Measurements from ENCODE around the gene YTHDF2. TPM values are rescaled to one million over a fixed set of nuclear protein-coding genes. Genes with fewer than 3 reads are reported as not detected.
"Not testable (repeated sequence)": the region's sequence is repeated elsewhere in the genome, so short reads cannot be mapped to it uniquely, and the experiment has no call there.

Gene YTHDF2
- total RNA-seq, 1 donor from 2014 or later, result 31.3 TPM

DNA sequence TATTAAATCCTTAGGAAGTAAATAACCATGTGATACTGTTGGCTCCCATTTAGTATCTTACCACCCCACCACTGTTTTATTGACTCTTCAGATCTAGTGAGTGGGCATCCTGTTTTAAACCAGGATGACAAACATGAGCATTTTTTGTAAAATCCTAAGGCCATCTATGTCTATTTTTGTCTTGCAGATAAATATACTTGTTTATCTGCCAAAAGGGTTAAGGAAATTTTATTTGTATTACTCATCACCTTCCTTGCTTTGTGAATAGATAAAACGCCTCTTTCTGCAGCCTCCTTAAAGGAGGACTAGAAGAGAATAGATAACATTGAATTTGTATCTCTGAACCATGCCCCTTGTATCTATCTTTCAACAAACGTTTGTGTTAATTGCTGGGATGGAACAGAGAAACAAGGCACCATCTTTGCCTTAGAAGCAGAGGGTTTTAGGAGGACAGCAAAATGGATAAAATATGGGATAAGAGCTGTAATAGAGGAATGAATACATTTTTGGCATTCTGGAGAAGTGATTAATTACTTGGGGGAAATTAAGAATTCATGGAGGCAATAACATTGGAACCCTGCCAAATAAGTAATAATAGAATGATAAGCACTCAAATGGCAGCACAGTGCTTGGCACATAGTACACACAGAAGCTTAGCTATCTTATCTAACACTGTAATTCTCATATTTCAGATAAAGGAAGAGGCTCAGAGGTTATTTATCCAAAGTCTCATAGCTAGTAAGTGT, 14.7 kb downstream of the YTHDF2 start:
- DNase-seq (no peak), ATAC-seq (ENCODE audit: poor library complexity) (no peak)
- intact Hi-C loops (cut with DNase I), result no loop called here

DNA sequence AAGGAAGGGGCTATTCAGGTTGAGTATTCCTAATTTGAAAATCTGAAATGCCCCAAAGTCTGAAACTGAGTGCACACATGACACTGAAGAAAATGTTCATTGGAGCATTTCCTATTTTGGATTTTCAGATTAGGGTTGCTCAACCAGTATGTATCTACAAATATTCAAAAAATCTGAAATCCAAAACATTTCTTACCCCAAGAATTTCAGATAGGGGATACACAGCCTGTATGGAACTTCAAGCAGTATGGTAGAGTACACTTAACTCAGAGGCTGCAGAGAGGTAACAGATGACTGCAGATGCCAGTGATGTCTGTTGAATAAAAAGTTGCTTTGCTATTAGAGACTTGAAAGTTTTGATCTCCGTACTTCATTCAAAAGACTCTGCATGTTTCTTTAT, 19.0 kb downstream of the YTHDF2 start:
- DNase-seq (no peak), ATAC-seq (ENCODE audit: poor library complexity) (no peak)
- intact Hi-C loops (cut with DNase I), result no loop called here

DNA sequence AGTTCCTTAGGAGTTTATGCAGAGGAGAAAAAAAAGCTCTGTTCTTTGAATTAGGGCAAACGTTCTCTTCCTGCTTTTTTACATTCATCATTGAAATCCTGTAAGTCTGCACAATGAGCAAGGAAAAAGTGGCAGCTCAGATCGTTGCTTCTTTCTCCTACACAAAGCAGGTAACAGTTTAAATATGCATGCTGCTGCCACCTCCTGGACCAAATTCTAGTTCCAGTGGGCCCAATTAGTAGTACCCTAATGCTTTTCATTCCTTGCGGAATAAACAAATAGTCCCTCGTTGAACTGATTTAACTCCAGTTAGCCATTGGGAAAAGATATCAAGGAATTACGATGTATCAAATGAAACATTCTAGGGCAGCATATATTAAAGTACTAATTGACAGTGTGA, 20.1 kb downstream of the YTHDF2 start:
- ATAC-seq (ENCODE audit: poor library complexity) (no peak), DNase-seq (no peak)
- intact Hi-C loops (cut with DNase I), result no loop called here

DNA sequence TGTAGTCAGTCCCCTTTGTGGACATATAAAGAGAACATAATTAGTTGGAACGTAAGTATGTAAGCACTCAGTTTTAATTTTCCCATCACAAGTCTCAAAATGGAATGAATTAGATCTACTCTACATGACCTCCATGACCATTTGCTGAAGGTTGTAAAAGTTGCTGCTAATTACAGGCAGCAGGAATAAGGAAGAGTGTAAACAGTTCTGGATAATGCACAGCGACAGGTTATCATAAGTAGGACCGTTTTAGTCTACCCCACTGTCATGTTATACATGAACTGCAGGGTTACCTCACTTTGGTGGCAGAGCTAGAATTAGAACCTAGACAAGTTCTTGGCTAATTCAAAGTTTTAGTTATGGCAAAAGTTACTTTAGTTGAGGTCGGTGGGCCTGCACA, 21.7 kb downstream of the YTHDF2 start:
- intact Hi-C loops (cut with DNase I), result no loop called here
- ATAC-seq (ENCODE audit: poor library complexity), result no peak
- DNase-seq, result no peak

DNA sequence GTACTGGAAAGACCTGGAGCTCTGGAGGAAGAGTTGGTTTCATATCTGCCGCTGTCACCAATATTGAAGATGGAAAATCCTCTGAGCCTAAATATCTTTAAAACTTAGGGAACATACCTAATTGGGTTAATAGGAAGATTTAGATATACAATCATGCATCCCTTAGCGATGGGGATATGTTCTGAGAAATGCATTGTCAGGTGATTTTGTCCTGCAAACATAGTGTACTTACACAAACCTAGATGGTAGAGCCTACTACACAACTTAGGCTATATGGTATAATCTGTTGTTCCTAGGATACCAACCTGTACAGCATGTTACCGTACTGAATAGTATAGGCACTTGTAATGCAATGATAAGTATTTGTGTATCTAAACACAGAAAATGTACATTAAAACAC, 22.5 kb downstream of the YTHDF2 start:
- no peak for ATAC-seq (ENCODE audit: poor library complexity)
- DNase-seq, result no peak
- intact Hi-C loops (cut with DNase I), result no loop called here

DNA sequence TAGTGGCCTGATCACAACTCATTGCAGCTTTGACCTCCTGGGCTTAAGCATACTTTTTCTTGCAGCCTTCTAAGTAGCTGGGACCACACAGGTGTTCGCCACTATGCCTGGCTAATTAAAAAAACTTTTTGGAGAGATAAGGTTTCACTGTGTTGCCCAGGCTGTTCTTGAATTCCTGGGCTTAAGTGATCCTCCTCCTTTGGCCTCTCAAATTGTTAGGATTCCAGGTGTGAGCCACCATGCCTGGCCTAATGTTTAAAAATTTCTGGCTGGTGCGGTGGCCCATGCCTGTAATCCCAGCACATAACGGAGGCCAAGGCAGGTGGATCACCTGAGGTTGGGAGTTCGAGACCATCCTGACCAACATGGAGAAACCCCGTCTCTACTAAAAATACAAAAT, 24.4 kb downstream of the YTHDF2 start:
- DNase-seq, result no peak
- intact Hi-C loops (cut with DNase I), result no loop called here
- ATAC-seq (ENCODE audit: poor library complexity), result no peak

DNA sequence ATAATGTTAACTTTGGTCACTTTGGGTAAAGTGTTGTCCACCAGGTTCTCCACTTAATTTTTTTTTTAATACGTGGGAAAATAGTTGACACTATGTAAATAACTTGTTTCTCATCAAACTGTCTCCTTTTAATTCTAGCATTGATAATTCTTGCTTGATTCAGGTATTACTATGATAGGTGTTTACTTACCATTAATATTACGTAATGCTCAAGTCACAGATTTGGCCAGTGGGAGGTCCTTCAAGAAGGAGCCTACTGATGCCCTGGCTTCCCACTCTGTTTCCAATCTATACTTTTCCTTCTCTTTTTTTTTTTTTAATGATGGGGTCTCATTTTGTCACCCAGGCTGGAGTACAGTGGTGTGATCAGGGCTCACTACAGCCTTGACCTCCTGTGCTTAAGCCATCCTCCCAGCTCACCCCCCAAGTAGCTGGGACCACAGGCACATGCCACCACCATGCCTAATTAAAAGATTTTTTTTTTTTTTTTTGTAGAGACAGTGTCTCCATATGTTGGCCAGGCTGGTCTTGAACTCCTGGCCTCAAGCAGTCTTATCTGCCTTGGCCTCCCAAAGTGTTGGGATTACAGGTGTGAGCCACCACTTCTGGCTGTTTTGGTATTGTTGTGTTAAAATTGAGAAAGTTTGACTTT, 29.9 kb downstream of the YTHDF2 start:
- ATAC-seq (ENCODE audit: poor library complexity), result no peak
- DNase-seq, result no peak
- intact Hi-C loops (cut with DNase I), result no loop called here

DNA sequence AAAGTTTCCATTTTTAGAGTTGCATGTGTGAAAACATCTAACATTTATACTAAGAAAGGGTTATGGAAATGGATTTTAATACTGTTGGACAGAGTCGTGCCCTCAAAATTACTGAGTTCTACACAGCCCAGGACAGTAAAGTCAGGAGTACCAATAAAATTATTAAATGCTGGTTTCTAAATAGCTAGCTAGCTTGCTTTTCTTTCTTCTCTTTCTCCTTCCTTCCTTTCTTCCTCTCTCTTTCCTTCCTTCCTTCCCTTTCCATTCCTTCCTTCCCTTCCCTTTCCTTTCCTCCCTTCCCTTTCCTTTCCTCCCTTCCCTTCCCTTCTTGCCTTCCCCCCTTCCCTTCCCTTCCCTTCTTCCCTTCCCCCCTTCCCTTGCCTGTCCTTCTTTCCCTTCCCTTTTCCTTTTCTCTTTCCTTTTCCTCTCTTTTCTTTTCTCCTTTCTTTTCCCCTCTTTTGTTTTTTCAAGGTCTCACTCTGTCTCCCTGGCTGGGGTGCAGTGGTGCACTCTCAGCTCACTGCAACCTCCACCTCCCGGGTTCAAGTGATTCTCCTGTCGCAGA, 33.9 kb downstream of the YTHDF2 start:
- DNase-seq (no peak), ATAC-seq (ENCODE audit: poor library complexity) (no peak)
- intact Hi-C loops (cut with DNase I), result no loop called here

DNA sequence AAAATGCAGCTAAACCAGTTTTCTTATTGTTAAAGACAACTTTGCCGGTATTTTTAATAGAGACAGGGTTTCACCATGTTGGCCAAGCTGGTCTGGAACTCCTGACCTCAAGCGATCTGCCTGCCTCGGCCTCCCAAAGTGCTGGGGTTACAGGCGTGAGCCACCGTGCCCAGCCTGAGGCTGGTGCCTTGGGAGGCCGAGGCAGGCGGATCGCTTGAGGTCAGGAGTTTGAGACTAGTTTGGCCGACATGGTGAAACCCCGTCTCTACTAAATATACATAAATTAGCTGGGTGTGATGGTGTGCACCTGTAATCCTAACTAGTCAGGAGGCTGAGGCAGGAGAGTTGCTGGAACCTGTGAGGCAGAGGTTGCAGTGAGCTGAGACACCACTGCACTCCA, 35.2 kb downstream of the YTHDF2 start:
- ATAC-seq (ENCODE audit: poor library complexity); intact Hi-C loops (cut with DNase I); DNase-seq: not testable (repeated sequence)

DNA sequence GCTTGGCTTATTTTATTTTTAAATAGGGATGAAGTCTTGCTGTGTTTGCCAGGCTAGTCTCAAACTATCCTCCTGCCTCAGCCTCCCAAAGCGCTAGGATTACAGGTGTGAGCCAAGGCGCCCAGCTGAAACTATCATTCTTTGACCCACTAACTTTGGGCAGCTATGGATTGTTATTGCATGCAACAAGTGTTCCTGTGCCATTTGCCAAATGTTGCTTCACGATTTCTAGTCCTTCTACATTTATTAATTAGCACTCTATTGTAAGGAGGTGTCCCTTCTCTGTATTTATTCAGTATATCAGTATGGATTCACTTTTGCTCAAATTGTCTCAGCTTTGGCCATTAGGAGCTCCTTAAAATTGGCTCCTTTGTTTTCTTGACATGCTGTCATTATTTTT, 36.4 kb downstream of the YTHDF2 start:
- ATAC-seq (ENCODE audit: poor library complexity) (no peak), DNase-seq (no peak)
- intact Hi-C loops (cut with DNase I), result no loop called here

DNA sequence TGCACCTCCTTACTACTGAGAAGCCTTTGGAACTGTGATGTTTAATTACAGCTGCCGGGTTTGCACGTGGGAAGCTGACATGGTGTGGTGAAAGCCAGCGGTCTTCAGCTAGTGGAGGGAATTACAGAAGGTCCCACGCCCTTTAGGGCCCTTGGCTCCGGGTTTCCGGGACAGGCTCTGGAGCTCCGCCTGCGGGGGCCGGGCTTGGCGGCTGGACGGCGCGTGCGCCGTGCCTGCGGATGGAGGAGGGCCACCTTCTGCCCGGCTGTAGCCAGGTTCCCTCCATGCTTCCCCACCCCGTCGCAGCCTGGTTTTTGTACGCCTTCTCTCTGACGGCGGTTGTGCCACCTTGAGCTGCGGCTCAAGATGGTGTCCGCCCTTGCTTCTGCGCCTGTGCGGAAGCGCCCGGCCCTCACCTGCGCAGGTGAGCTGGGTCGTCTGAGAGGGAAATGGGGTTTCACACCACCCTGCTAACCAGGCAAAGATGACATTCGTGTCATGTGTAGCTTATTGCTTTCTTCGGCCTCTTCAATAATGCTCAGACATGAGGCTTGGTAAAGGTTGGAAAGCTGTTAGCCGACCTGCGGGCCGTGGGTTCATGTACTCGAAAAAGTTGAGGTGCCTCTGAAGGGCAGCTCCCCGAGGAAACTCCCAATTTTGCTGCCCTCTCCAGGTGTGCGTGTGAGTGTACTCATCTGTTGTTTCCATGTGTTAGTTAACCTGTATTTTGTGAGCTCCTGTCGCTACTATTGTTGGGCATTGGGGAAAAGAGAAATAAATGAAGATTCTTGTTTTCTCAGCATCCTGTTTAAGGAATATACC, 38.6 kb downstream of the YTHDF2 start:
- intact Hi-C loops (cut with DNase I), result no loop called here
- ATAC-seq (ENCODE audit: poor library complexity) (peak; percentile 97), DNase-seq (peak; percentile 90)

DNA sequence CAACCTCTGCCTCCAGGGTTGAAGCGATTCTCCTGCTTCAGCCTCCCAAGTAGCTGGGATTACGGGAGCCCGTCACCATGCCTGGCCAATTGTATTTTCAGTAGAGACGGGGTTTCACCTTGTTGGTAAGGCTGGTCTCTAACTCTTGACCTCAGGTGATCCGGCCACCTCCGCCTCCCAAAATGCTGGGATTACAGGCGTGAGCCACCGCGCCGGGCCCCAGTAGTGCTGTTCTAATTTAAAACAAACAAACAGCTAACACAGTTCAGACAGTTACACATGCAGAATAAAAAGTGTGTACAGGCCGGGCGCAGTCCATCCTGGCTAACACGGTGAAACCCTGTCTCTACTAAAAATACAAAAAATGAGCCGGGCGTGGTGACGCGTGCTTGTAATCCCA, 39.6 kb downstream of the YTHDF2 start:
- ATAC-seq (ENCODE audit: poor library complexity), result no peak
- intact Hi-C loops (cut with DNase I), result no loop called here
- DNase-seq, result no peak

DNA sequence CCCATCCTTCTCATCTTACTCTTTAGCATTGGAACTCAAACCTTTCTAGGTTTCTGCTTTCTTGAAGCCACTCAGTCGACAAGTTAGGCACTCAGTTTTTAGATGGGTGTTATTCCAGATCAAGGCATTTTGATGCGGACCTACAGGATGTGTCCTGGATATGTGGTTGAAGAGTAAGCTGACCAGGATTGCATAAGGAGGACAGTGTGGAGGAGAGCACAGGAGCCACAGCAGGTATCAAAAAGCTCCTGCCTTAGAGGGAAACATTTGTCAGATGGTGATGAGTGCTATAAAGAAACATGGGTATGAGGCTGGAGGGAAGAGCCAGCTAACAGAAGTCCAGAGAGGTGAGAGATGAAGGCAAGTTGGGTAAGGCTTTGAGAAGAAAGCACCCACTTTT, 41.3 kb downstream of the YTHDF2 start:
- intact Hi-C loops (cut with DNase I), result no loop called here
- ATAC-seq (ENCODE audit: poor library complexity), result no peak

DNA sequence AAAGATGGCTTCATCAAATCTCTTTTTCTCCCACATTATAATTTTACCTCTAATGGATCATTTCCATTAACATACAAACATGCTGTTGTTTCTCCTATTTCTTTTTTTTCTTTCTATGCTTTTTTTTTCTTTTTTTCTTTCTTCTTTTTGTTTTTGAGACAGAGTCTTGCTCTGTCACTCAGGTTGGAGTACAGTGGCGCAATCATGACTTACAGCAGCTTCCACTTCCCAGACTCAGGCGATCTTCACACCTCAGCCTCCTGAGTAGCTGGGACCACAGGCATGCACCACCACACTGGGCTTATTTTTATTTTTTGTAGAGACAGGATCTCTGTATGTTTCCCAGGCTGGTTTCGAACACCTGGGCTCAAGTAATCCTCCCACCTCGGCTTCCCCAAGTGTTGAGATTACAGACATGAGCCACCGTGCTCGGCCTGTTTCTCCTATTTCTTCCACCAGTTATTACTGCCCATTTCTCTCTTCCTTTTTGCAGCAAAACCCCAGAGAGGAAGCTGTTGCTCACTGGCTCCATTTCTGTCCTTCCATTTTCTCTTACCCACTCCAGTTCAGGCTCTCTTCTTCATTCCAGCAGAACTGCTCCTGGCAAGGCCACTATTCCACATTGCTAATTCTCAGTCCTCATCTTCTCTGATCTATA, 43.1 kb downstream of the YTHDF2 start:
- intact Hi-C loops (cut with DNase I), result loop anchor here (10.0 kb wide), 2 partner anchors 255 to 425 kb away; no protein-coding TSS in a partner anchor
- no peak for ATAC-seq (ENCODE audit: poor library complexity)
- no peak for DNase-seq

More for the DNA sequence above, 41.3 kb downstream of the YTHDF2 start:
- DNase-seq, result no peak

DNA sequence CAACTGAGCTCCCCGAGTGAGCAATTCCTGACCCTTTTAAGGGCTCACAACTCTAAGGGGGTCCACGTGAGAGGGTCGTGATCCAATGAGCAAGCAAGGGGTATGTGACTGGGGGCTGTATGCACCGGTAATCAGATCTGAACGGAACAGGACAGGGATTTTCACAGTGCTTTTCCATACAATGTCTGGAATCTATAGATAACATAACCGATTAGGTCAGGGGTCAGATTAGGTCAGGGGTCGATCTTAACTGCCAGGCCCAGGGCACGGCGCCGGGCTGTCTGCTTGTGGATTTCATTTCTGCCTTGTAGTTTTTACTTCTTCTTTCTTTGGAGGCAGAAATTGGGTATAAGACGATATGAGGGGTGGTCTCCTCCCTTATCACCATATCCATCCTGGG, 44.6 kb downstream of the YTHDF2 start:
- intact Hi-C loops (cut with DNase I), result loop anchor here (10.0 kb wide), 2 partner anchors 253 to 423 kb away; no protein-coding TSS in a partner anchor
- no peak for DNase-seq
- no peak for ATAC-seq (ENCODE audit: poor library complexity)

DNA sequence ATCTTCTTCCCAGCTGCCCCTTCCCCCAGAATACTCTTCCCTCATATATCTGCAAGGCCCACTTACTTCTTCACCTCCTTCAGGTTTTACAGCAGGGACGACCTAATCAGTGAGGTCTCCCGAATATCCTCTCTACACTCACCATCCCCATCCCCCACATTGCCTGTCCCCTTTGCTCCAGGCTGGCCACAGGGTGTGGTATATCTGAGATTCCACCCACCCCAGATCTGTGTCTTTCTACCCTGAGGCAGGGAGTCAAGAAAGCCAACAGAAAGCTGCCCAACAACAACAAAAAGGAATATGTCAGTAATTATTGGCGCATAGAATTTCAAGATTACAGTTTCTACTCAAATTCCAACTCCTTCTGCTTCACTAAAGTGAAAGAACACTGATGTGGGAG, 45.3 kb downstream of the YTHDF2 start:
- intact Hi-C loops (cut with DNase I), result loop anchor here (10.0 kb wide), 2 partner anchors 253 to 423 kb away; no protein-coding TSS in a partner anchor
- ATAC-seq (ENCODE audit: poor library complexity), result no peak
- no peak for DNase-seq

DNA sequence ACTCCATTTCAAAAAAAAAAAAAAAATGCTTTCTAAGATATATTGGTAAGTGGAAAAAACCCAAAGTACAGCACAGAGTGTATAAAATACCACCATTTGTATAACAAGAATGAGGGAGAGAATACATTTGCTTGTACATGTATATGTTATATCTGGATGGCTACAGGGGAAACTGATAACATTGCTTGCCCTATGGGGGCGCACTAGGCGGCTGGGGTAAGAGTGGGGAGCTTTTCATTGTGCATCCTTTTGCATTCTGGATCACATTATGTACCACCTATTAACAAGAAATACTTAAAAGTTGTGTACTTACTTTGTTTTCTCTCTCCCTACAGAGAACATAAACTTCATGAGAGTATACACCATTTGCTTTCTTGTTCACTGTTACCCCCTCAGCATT, 46.6 kb downstream of the YTHDF2 start:
- no peak for DNase-seq
- intact Hi-C loops (cut with DNase I), result loop anchor here (10.0 kb wide), 2 partner anchors 251 to 421 kb away; no protein-coding TSS in a partner anchor
- no peak for ATAC-seq (ENCODE audit: poor library complexity)

DNA sequence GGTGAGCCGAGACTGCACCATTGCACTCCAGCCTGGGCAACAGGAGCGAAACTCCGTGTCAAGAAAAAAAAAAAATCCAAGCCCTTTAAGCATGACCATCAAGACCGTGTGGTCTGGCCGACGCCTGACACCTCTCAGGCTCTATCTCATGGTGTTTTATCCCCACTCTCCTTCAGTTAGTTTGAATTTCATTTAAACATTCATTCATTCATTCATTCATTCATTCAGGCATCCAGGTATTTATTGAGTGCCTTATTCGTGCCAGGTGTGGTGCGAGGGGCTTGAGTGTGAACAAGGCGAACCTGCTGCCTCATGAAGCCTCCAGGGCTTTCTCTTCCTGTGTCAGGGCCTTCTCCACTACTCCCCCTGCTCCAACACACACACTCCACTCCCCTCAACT, 52.7 kb downstream of the YTHDF2 start:
- ATAC-seq (ENCODE audit: poor library complexity) (no peak), DNase-seq (no peak)
- intact Hi-C loops (cut with DNase I), result loop anchor here (10.0 kb wide), 2 partner anchors 245 to 415 kb away; no protein-coding TSS in a partner anchor
